Kidney (tissue), 14 donors: ENCODE data around the gene RPS6KL1. TPM values are rescaled to one million over a fixed set of nuclear protein-coding genes. Genes with fewer than 3 reads are reported as not detected.

Source experiments
- DNase-seq, 5 donors: peaks; one replicate each; pipeline ENCODE4 v3.0.0-alpha.2; 2013 to 2020
- FAIRE-seq: peaks from 2 replicates; lab custom pipeline; 2012; peaks lifted over from hg19 to GRCh38; lab: Jason Lieb, UNC
- H3K27ac ChIP-seq, 2 donors: one replicate each; pipeline ENCODE4 v1.7.0; 2013; ENCODE audit warnings: low read depth in 2 of 2, low read length in 2 of 2, inconsistent platforms in 1 of 2
- H3K27me3 ChIP-seq: one replicate; pipeline ENCODE4 v1.7.1; 2013; ENCODE audit warnings: low read length, inconsistent platforms; ENCODE audit not compliant: control insufficient read depth, insufficient read depth
- H3K36me3 ChIP-seq, 3 donors: one replicate each; pipeline versions ENCODE4 v1.7.0 to v1.7.1; 2013; ENCODE audit warnings: low read length in 3 of 3, control low read depth in 1 of 3, inconsistent platforms in 1 of 3; ENCODE audit not compliant: insufficient read depth in 3 of 3, control insufficient read depth in 2 of 3
- H3K4me1 ChIP-seq, 3 donors: one replicate each; pipeline versions ENCODE4 v1.7.0 to v1.7.1; 2013; ENCODE audit warnings: low read length in 3 of 3, inconsistent platforms in 1 of 3, low read depth in 1 of 3; ENCODE audit not compliant: control insufficient read depth in 2 of 3, insufficient read depth in 2 of 3
- H3K4me3 ChIP-seq, 3 donors: one replicate each; pipeline versions ENCODE4 v1.7.0 to v1.8.1; 2013; ENCODE audit warnings: low read length in 3 of 3, control low read depth in 1 of 3, inconsistent platforms in 1 of 3
- H3K9ac ChIP-seq, 3 donors: one replicate each; pipeline versions ENCODE4 v1.7.0 to v1.7.1; 2013; ENCODE audit warnings: low read length in 3 of 3, control low read depth in 1 of 3, inconsistent platforms in 1 of 3
- H3K9me3 ChIP-seq, 3 donors: one replicate each; pipeline versions ENCODE4 v1.7.0 to v1.7.1; 2013; ENCODE audit warnings: low read length in 3 of 3, control low read depth in 1 of 3, inconsistent platforms in 1 of 3; ENCODE audit not compliant: control insufficient read depth in 2 of 3, insufficient read depth in 1 of 3
- intact Hi-C: fragments of 100-400 bp; cut with DNase I; formaldehyde crosslinking; loops from one replicate; pipeline ENCODE4 v1.11.1; 2022
- polyA plus RNA-seq: library from polyadenylated mRNA; stranded (reverse); fragments of 350-450 nt; fragmentation: Illumina TruSeq; extraction: RNeasy Lipid Tissue Mini Kit (QIAGEN cat#74804); gene quantifications from one replicate; pipeline ENCODE4 v1.2.3, GENCODE V29; 2014; ENCODE audit warnings: low read depth, low replicate concordance; ENCODE audit not compliant: insufficient read depth
- total RNA-seq: library from RNA; stranded (reverse); fragmentation: NEBNext Ultra II Directional; extraction: Animal tissue kit (Norgen Biotek cat#: 25700); gene quantifications from one replicate; pipeline ENCODE4 v1.2.1, GENCODE V29; 2021
- TF ChIP-seq, protein P1 (sequence below): IDR thresholded peaks from 3 replicates; pipeline ENCODE4 v1.5.1; 2012; ENCODE audit warnings: mild to moderate bottlenecking, moderate library complexity, borderline replicate concordance; ENCODE audit not compliant: insufficient read depth; ENCODE audit errors: extremely low read depth
- donor health status: control.
- donor health status: control.
- donor health status: control.
- donor health status: control.
- donor health status: control.
- donor health status: DM: yes; HTN: yes; CAD: no.
- donor health status: Normal renal cell carcinoma (clear cell type).

Gene RPS6KL1
- total and polyA plus RNA-seq, 2 donors from 2014 or later = 3.7 to 7.9 TPM

DNA sequence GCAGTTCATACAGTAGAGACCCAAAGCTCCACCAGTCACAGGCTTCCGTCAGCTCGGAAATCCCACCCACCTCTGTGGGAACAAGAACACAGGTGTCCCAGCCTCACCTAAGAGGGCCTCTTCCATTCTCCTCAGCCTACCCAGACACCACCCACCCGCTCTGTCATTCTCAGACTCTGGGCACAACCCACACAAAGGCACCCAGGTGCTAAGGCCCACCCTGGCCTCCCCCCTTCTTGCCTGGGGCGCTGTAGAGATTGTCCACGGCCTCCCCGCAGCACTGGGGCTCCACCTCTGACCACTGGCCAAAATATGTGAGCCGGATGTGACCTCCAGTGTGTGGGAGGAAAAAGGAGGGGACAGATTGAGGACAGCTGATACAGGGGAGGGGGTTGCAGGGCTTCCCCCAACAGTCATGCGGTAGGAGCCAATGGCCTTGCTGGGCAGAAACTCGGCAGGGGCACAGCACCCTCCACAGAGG is 14.2 kb downstream of the RPS6KL1 start:
- DNase-seq (peak in 2 of 5 donors; percentile 33 to 68), FAIRE-seq (no peak)
- no peaks in the 10 kb centered on the region for H3K9me3 ChIP-seq
- H3K27me3 ChIP-seq = no peaks in the 10 kb centered on the region
- intact Hi-C loops = loop anchor here (5.0 kb wide), 1 partner anchor 47 kb away; no protein-coding TSS in a partner anchor
- H3K27ac ChIP-seq = no peak overlapping the region
- peaks cover 0 to 12% (median 0%) of the 10 kb centered on the region in 3 donors for H3K4me1 ChIP-seq
- H3K9ac ChIP-seq = no peak overlapping the region
- TF ChIP-seq, protein P1, sequence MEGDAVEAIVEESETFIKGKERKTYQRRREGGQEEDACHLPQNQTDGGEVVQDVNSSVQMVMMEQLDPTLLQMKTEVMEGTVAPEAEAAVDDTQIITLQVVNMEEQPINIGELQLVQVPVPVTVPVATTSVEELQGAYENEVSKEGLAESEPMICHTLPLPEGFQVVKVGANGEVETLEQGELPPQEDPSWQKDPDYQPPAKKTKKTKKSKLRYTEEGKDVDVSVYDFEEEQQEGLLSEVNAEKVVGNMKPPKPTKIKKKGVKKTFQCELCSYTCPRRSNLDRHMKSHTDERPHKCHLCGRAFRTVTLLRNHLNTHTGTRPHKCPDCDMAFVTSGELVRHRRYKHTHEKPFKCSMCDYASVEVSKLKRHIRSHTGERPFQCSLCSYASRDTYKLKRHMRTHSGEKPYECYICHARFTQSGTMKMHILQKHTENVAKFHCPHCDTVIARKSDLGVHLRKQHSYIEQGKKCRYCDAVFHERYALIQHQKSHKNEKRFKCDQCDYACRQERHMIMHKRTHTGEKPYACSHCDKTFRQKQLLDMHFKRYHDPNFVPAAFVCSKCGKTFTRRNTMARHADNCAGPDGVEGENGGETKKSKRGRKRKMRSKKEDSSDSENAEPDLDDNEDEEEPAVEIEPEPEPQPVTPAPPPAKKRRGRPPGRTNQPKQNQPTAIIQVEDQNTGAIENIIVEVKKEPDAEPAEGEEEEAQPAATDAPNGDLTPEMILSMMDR = no peak
- no peak overlapping the region for H3K4me3 ChIP-seq
- H3K36me3 ChIP-seq = peaks cover 0 to 4% (median 4%) of the 10 kb centered on the region in 3 donors

- no peak overlapping the region for H3K9ac ChIP-seq
- H3K36me3 ChIP-seq = peaks cover 0 to 9% (median 6%) of the 10 kb centered on the region in 3 donors
- intact Hi-C loops = loop anchor here (5.0 kb wide), 1 partner anchor 45 kb away; no protein-coding TSS in a partner anchor
- peaks cover 0 to 12% (median 0%) of the 10 kb centered on the region in 3 donors for H3K4me1 ChIP-seq
- H3K27ac ChIP-seq = no peak overlapping the region
- no peaks in the 10 kb centered on the region for H3K27me3 ChIP-seq
- TF ChIP-seq, protein P1 = no peak
- no peak overlapping the region for H3K4me3 ChIP-seq
- DNase-seq = peak in 1 of 5 donors; percentile 70
- no peaks in the 10 kb centered on the region for H3K9me3 ChIP-seq
- FAIRE-seq = no peak
Measured at GRCh38 chr14:74907744-74908143, 15.3 kb downstream of the RPS6KL1 start.

- Histone ChIP-seq H3K36me3 (peaks cover 0 to 16% (median 13%) of the 10 kb centered on the region in 3 donors), H3K27ac (no peak overlapping the region), H3K4me3 (no peak overlapping the region), H3K9ac (peak overlapping the region in 1 of 3 donors; percentile 12), H3K27me3 (no peaks in the 10 kb centered on the region), H3K4me1 (peaks cover 0 to 12% (median 0%) of the 10 kb centered on the region in 3 donors), H3K9me3 (no peaks in the 10 kb centered on the region)
- peak in 1 of 5 donors; percentile 72 for DNase-seq
- intact Hi-C loops = loop anchor here (5.0 kb wide), 1 partner anchor 45 kb away; no protein-coding TSS in a partner anchor
- TF ChIP-seq, protein P1 = no peak
- no peak for FAIRE-seq
Measured at GRCh38 chr14:74906925-74907521, 16.0 kb downstream of the RPS6KL1 start.
